HG03520 (cell line): ENCODE data around the gene NOL4L.
"Not testable (repeated sequence)": the region's sequence is repeated elsewhere in the genome, so short reads cannot be mapped to it uniquely, and the experiment has no call there.

ENCODE experiments used
- ATAC-seq: cut with Tn5 transposase; IDR thresholded peaks from one replicate; pipeline ENCODE4 v1.9.1; 2021; ENCODE audit warnings: mild to moderate bottlenecking, moderate library complexity; ENCODE audit not compliant: unreplicated experiment

NOL4L gene

GRCh38 chr20:32597714-32598113, 12.6 kb upstream of the NOL4L start:
- ATAC-seq = no peak

- ATAC-seq = no peak
These were observed 11.6 kb upstream of the NOL4L start for GRCh38 chr20:32596681-32597252.

- no peak for ATAC-seq
These were observed 10.0 kb upstream of the NOL4L start for GRCh38 chr20:32595143-32595542.

GRCh38 chr20:32594669-32595068, 9.5 kb upstream of the NOL4L start:
- ATAC-seq = not testable (repeated sequence)

- no peak for ATAC-seq
These were observed 9.1 kb upstream of the NOL4L start for GRCh38 chr20:32594204-32594603.

- not testable (repeated sequence) for ATAC-seq
These were observed 7.5 kb upstream of the NOL4L start for GRCh38 chr20:32592616-32593015.

- no peak for ATAC-seq
These were observed 6.9 kb upstream of the NOL4L start for GRCh38 chr20:32592022-32592421.

- no peak for ATAC-seq
These were observed 4.6 kb upstream of the NOL4L start for GRCh38 chr20:32589769-32590168.

GRCh38 chr20:32589256-32589655, 4.1 kb upstream of the NOL4L start:
- ATAC-seq = no peak

- no peak for ATAC-seq
These were observed 2.9 kb upstream of the NOL4L start for GRCh38 chr20:32588040-32588439.

- ATAC-seq = no peak
These were observed 1.2 kb upstream of the NOL4L start for GRCh38 chr20:32586291-32586690.

- no peak for ATAC-seq
These were observed 524 bp upstream of the NOL4L start for GRCh38 chr20:32585586-32586127.

GRCh38 chr20:32583581-32584070, 1.5 kb downstream of the NOL4L start:
- ATAC-seq = no peak

GRCh38 chr20:32582659-32583580, 2.2 kb downstream of the NOL4L start:
- no peak for ATAC-seq

GRCh38 chr20:32581839-32582658, 3.1 kb downstream of the NOL4L start:
- no peak for ATAC-seq

- ATAC-seq = no peak
These were observed 3.9 kb downstream of the NOL4L start for GRCh38 chr20:32580970-32581838.

GRCh38 chr20:32580219-32580969, 4.7 kb downstream of the NOL4L start:
- ATAC-seq = no peak

GRCh38 chr20:32578840-32579390, 6.2 kb downstream of the NOL4L start:
- ATAC-seq = no peak

GRCh38 chr20:32578062-32578461, 7.1 kb downstream of the NOL4L start:
- not testable (repeated sequence) for ATAC-seq
